H9 (cell line): ENCODE data around the gene IPP. TPM values are rescaled to one million over a fixed set of nuclear protein-coding genes. Genes with fewer than 3 reads are reported as not detected.

Experiments
- DNase-seq: peaks from one replicate; pipeline ENCODE4 v3.0.0-alpha.2; 2017
- H2AFZ ChIP-seq: one replicate; pipeline ENCODE4 v1.6.1; 2013; ENCODE audit warnings: mild to moderate bottlenecking, low read length, control low read depth, moderate library complexity
- H2AK5ac ChIP-seq: 2 replicates; pipeline ENCODE4 v1.6.1; 2013; ENCODE audit warnings: low read length, control low read depth, mixed read lengths; ENCODE audit not compliant: insufficient read length
- H2BK120ac ChIP-seq: one replicate; pipeline ENCODE4 v1.6.1; 2013; ENCODE audit warnings: low read depth, mild to moderate bottlenecking, low read length, control low read depth, inconsistent platforms; ENCODE audit not compliant: poor library complexity, severe bottlenecking
- H2BK12ac ChIP-seq: 2 replicates; pipeline ENCODE4 v1.6.1; 2013; ENCODE audit warnings: low read length, control low read depth, mixed read lengths, low read depth; ENCODE audit not compliant: insufficient read length
- H2BK15ac ChIP-seq: 2 replicates; pipeline ENCODE4 v1.6.1; 2013; ENCODE audit warnings: low read depth, low read length, control low read depth
- H2BK20ac ChIP-seq: one replicate; pipeline ENCODE4 v1.6.1; 2013; ENCODE audit warnings: low read depth, mild to moderate bottlenecking, low read length, control low read depth, inconsistent platforms; ENCODE audit not compliant: poor library complexity, severe bottlenecking
- H2BK5ac ChIP-seq: 2 replicates; pipeline ENCODE4 v1.6.1; 2013; ENCODE audit warnings: low read length, control low read depth, mixed read lengths; ENCODE audit not compliant: insufficient read length
- H3K14ac ChIP-seq: 2 replicates; pipeline ENCODE4 v1.6.1; 2013; ENCODE audit warnings: low read length, control low read depth; ENCODE audit not compliant: insufficient read depth
- H3K18ac ChIP-seq: 2 replicates; pipeline ENCODE4 v1.6.1; 2013; ENCODE audit warnings: low read depth, mild to moderate bottlenecking, mixed read lengths, low read length, control low read depth; ENCODE audit not compliant: insufficient read length
- H3K23ac ChIP-seq: 2 replicates; pipeline ENCODE4 v1.6.1; 2013; ENCODE audit warnings: low read length, control low read depth, mixed read lengths, low read depth; ENCODE audit not compliant: insufficient read length
- H3K23me2 ChIP-seq: 2 replicates; pipeline ENCODE4 v1.6.1; 2013; ENCODE audit warnings: low read depth, mild to moderate bottlenecking, mixed read lengths, low read length, control low read depth; ENCODE audit not compliant: insufficient read length, poor library complexity, severe bottlenecking
- H3K27ac ChIP-seq: 2 replicates; pipeline ENCODE4 v1.5.1; 2013; ENCODE audit warnings: low read length, control low read depth, mixed read lengths, low read depth; ENCODE audit not compliant: insufficient read length
- H3K27me3 ChIP-seq: 2 replicates; pipeline ENCODE4 v1.6.1; 2013; ENCODE audit warnings: low read length, control low read depth, inconsistent platforms; ENCODE audit not compliant: insufficient read depth
- H3K4ac ChIP-seq: 2 replicates; pipeline ENCODE4 v1.6.1; 2013; ENCODE audit warnings: low read depth, mild to moderate bottlenecking, control low read depth, inconsistent platforms, low read length, moderate library complexity
- H3K4me1 ChIP-seq: 2 replicates; pipeline ENCODE4 v1.6.1; 2013; ENCODE audit warnings: low read length, control low read depth, inconsistent platforms; ENCODE audit not compliant: insufficient read depth
- H3K4me2 ChIP-seq: 2 replicates; pipeline ENCODE4 v1.6.1; 2013; ENCODE audit warnings: low read length, control low read depth, mixed read lengths; ENCODE audit not compliant: insufficient read length, insufficient read depth
- H3K56ac ChIP-seq: 2 replicates; pipeline ENCODE4 v1.6.1; 2013; ENCODE audit warnings: low read depth, mild to moderate bottlenecking, mixed read lengths, low read length, control low read depth; ENCODE audit not compliant: insufficient read length
- H3K79me1 ChIP-seq: 2 replicates; pipeline ENCODE4 v1.6.1; 2013; ENCODE audit warnings: low read depth, mild to moderate bottlenecking, moderate library complexity, low read length, control low read depth, inconsistent platforms; ENCODE audit not compliant: insufficient read depth, poor library complexity, severe bottlenecking
- H3K79me2 ChIP-seq: 2 replicates; pipeline ENCODE4 v1.6.1; 2013; ENCODE audit warnings: low read length, control low read depth, inconsistent platforms; ENCODE audit not compliant: insufficient read depth
- H3K9ac ChIP-seq: 2 replicates; pipeline ENCODE4 v1.6.1; 2013; ENCODE audit warnings: low read length, control low read depth, mixed read lengths; ENCODE audit not compliant: insufficient read length; ENCODE audit errors: extremely low read depth
- H3K9me3 ChIP-seq: one replicate; pipeline ENCODE4 v1.6.1; 2013; ENCODE audit warnings: low read depth, low read length, inconsistent platforms; ENCODE audit not compliant: control insufficient read depth
- H3T11ph ChIP-seq: one replicate; pipeline ENCODE4 v1.6.1; 2013; ENCODE audit warnings: mild to moderate bottlenecking, low read length, control low read depth, inconsistent platforms
- H4K20me1 ChIP-seq: one replicate; pipeline ENCODE4 v1.6.1; 2013; ENCODE audit not compliant: control insufficient read depth, insufficient read length, insufficient read depth
- H4K5ac ChIP-seq: 2 replicates; pipeline ENCODE4 v1.6.1; 2013; ENCODE audit warnings: low read depth, mild to moderate bottlenecking, mixed read lengths, low read length, control low read depth; ENCODE audit not compliant: insufficient read length
- H4K8ac ChIP-seq: replicated peaks from 2 replicates; pipeline ENCODE4 v1.6.1; 2013; ENCODE audit warnings: low read length, control low read depth, mixed read lengths, low read depth; ENCODE audit not compliant: insufficient read length
- H4K91ac ChIP-seq: 2 replicates; pipeline ENCODE4 v1.6.1; 2013; ENCODE audit warnings: low read depth, mild to moderate bottlenecking, moderate library complexity, mixed read lengths, low read length, control low read depth; ENCODE audit not compliant: insufficient read length
- H3K27ac Mint-ChIP-seq, 3 experiments: 2 replicates in 2 of 3; 3 replicates in 1 of 3; pipeline ENCODE4 v1.8.0; 2020 to 2021; ENCODE audit warnings: mixed read lengths in 3 of 3, mild to moderate bottlenecking in 1 of 3, moderate library complexity in 1 of 3
- H3K27me3 Mint-ChIP-seq: 2 replicates; pipeline ENCODE4 v1.8.0; 2021; ENCODE audit warnings: low read depth, mild to moderate bottlenecking, moderate library complexity, mixed read lengths
- H3K36me3 Mint-ChIP-seq, 3 experiments: 2 replicates in 2 of 3; 3 replicates in 1 of 3; pipeline ENCODE4 v1.8.0; 2020 to 2021; ENCODE audit warnings: low read depth in 3 of 3, mixed read lengths in 3 of 3; ENCODE audit not compliant: insufficient read depth in 1 of 3
- H3K4me1 Mint-ChIP-seq, 2 experiments: 2 replicates each; pipeline ENCODE4 v1.8.0; 2020; ENCODE audit warnings: mixed read lengths in 2 of 2
- H3K4me3 Mint-ChIP-seq, 2 experiments: 2 replicates in 1 of 2; 3 replicates in 1 of 2; pipeline ENCODE4 v1.8.0; 2020 to 2021; ENCODE audit warnings: mild to moderate bottlenecking in 2 of 2, mixed read lengths in 2 of 2, moderate library complexity in 1 of 2
- H3K9me3 Mint-ChIP-seq, 2 experiments: 2 replicates in 1 of 2; 3 replicates in 1 of 2; pipeline ENCODE4 v1.8.0; 2020; ENCODE audit warnings: mild to moderate bottlenecking in 2 of 2, mixed read lengths in 2 of 2, moderate library complexity in 1 of 2
- WGBS: extraction: QIAGEN DNeasy Blood & Tissue Kit; methylation state at CpG from one replicate; pipeline ENCODE4 v1.1.7; 2013; ENCODE audit warnings: missing lambda C conversion rate, low lambda C conversion rate, mixed read lengths; ENCODE audit not compliant: insufficient read length; ENCODE audit errors: extremely low coverage; 5-methylcytosine and 5-hydroxymethylcytosine counted together
- total RNA-seq: library from RNA; stranded (reverse); gene quantifications from 2 replicates; pipeline ENCODE4 v1.2.1, GENCODE V29; 2021
- TF ChIP-seq, protein P1 (sequence below): fragments of 200-600 bp; sonication (generic); conservative IDR thresholded peaks from 3 replicates; pipeline ENCODE4 v1.8.0; 2021; ENCODE audit warnings: antibody characterized with exemption, mild to moderate bottlenecking

The IPP gene
- total RNA-seq, 1 experiment from 2014 or later: 6.3 TPM

DNA sequence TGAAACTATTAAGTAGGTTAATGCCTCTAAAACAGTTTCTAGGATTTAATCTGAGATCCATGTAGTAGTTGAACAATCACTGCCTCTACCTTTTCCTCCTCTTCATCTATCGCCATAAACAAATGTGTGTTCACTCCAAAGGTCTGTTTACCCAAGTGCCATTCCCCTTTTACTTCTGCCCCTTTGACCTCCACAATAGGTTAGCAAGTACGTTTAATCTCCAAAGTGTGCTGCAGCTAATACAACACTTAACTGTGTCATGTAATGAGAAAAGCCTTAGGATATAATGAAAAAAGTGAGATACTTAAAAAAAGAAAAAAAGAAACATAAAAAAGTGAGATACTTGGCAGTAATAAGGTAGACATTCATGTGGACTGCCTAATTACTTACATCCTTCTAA is 92.3 kb downstream of the IPP start:
- Histone ChIP-seq H4K91ac (no peak overlapping the region), H3K79me1 (peaks cover 5% of the 10 kb centered on the region), H3K79me2 (peaks cover 3% of the 10 kb centered on the region; the same call in 1 of the 2 replicates), H3K14ac (no peak overlapping the region), H3K9me3 (no peaks in the 10 kb centered on the region), H3T11ph (no peak overlapping the region), H2BK5ac (no peak overlapping the region), H2BK15ac (no peak overlapping the region), H2AFZ (no peak overlapping the region), H3K27me3 (no peaks in the 10 kb centered on the region), H3K23ac (no peak overlapping the region), H3K23me2 (no peaks in the 10 kb centered on the region), H2BK120ac (no peak overlapping the region), H3K18ac (no peak overlapping the region), H2BK20ac (no peak overlapping the region), H3K9ac (no peak overlapping the region), H2AK5ac (no peak overlapping the region), H3K56ac (no peak overlapping the region), H4K20me1 (no peaks in the 10 kb centered on the region), H3K4me2 (no peak overlapping the region), H3K4ac (no peak overlapping the region), H4K8ac (no peak overlapping the region), H3K27ac (no peak overlapping the region), H4K5ac (no peak overlapping the region), H2BK12ac (no peak overlapping the region), H3K4me1 (no peaks in the 10 kb centered on the region)
- no peaks in the 10 kb centered on the region; the same call in 1 of the 2 replicates for H3K27me3 Mint-ChIP-seq
- TF ChIP-seq, protein P1, sequence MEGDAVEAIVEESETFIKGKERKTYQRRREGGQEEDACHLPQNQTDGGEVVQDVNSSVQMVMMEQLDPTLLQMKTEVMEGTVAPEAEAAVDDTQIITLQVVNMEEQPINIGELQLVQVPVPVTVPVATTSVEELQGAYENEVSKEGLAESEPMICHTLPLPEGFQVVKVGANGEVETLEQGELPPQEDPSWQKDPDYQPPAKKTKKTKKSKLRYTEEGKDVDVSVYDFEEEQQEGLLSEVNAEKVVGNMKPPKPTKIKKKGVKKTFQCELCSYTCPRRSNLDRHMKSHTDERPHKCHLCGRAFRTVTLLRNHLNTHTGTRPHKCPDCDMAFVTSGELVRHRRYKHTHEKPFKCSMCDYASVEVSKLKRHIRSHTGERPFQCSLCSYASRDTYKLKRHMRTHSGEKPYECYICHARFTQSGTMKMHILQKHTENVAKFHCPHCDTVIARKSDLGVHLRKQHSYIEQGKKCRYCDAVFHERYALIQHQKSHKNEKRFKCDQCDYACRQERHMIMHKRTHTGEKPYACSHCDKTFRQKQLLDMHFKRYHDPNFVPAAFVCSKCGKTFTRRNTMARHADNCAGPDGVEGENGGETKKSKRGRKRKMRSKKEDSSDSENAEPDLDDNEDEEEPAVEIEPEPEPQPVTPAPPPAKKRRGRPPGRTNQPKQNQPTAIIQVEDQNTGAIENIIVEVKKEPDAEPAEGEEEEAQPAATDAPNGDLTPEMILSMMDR: no peak
- peaks cover 5 to 6% of the 10 kb centered on the region in 2 experiments; a peak in 1 of 4 replicates for H3K4me1 Mint-ChIP-seq
- no peaks in the 10 kb centered on the region; a peak in 1 of 5 replicates for H3K9me3 Mint-ChIP-seq
- no CpG with 5 or more reads among the region's 2 CpGs for WGBS
- peaks cover 51 to 74% (median 72%) of the 10 kb centered on the region in 3 experiments for H3K36me3 Mint-ChIP-seq
- no peak for DNase-seq
- no peak overlapping the region for H3K4me3 Mint-ChIP-seq
- H3K27ac Mint-ChIP-seq: no peak overlapping the region; a peak in 1 of 7 replicates
